Choroid plexus epithelial cell (primary cell): ENCODE measurements around the gene DPP6.

Experiments used
- DNase-seq: peaks from one replicate; pipeline ENCODE4 v3.0.0-alpha.2; 2010; ENCODE audit warnings: low read depth
- H3K4me3 ChIP-seq: 2 replicates; pipeline ENCODE4 v1.5.1; 2011; ENCODE audit warnings: low read depth, mild to moderate bottlenecking, control low read depth, low read length, moderate library complexity
- CTCF ChIP-seq: conservative IDR thresholded peaks from 2 replicates; pipeline ENCODE4 v1.5.1; 2011; ENCODE audit warnings: low read depth, mild to moderate bottlenecking, control low read depth, inconsistent platforms, low read length, moderate library complexity

Gene DPP6

GRCh38 chr7:154679379-154680053 lies 627.3 kb downstream of the DPP6 start:
- no peak for TF ChIP-seq CTCF
- DNase-seq: no peak

GRCh38 chr7:154680894-154681659 lies 628.9 kb downstream of the DPP6 start:
- DNase-seq: no peak
- no peak overlapping the region for H3K4me3 ChIP-seq
- no peak for TF ChIP-seq CTCF

More at GRCh38 chr7:154679379-154680053, 627.3 kb downstream of the DPP6 start:
- no peak overlapping the region for H3K4me3 ChIP-seq

DNA sequence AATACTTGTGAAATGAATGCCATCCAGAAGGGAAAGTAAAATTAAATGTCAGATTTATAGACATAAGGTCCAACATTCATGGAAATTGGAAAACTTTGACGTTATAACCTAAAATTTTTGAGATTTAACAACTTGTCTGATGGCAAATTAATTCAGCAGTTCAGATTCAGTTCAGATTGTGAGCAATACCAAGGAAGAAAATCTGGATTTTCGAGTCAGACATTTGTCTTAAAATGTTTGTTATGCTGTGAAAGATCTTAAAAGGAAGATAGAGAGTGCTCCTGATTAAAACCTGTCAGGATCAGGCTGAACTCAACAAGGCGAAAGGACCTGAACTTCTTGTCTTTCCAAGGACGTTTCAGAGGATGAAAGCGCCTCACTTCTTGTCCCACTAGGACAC lies 629.8 kb downstream of the DPP6 start:
- DNase-seq: no peak
- no peak overlapping the region for H3K4me3 ChIP-seq
- TF ChIP-seq CTCF: no peak

GRCh38 chr7:154684666-154685563 lies 632.7 kb downstream of the DPP6 start:
- no peak for DNase-seq
- TF ChIP-seq CTCF: no peak
- H3K4me3 ChIP-seq: no peak overlapping the region

DNA sequence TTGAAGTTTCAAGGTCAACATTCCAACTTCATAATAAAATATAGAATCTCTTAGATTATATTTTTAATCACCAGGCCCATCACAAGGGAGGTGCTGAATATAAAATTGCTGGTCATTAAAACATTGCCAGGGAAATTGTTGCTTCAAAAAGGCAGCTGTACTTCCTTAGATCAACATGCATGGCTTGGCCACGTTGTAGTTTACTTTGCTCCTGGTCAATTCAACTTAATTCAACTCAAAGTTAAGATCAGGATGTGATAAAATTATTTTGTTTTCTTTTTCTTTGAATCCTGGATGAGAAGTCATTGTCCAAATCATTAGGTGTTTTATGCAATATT lies 633.3 kb downstream of the DPP6 start:
- H3K4me3 ChIP-seq: no peak overlapping the region
- no peak for TF ChIP-seq CTCF
- no peak for DNase-seq

GRCh38 chr7:154686305-154686704 lies 634.1 kb downstream of the DPP6 start:
- no peak overlapping the region for H3K4me3 ChIP-seq
- no peak for TF ChIP-seq CTCF
- DNase-seq: no peak
